Kidney capillary endothelial cell (primary cell): Measurements from ENCODE around the gene AMN.
"Not testable (repeated sequence)": the region's sequence is repeated elsewhere in the genome, so short reads cannot be mapped to it uniquely, and the experiment has no call there.

Experiments used
- DNase-seq: peaks from one replicate; pipeline ENCODE4 v3.0.0-alpha.2; 2018; ENCODE audit warnings: low spot score

AMN gene

GRCh38 chr14:102913341-102914211 is 8.9 kb upstream of the AMN start:
- no peak for DNase-seq

- DNase-seq: no peak
These were observed 7.8 kb upstream of the AMN start for GRCh38 chr14:102914474-102915291.

GRCh38 chr14:102915292-102916110 is 7.0 kb upstream of the AMN start:
- no peak for DNase-seq

- no peak for DNase-seq
These were observed 6.0 kb upstream of the AMN start for GRCh38 chr14:102916347-102917055.

GRCh38 chr14:102917056-102917385 is 5.4 kb upstream of the AMN start:
- no peak for DNase-seq

- DNase-seq: no peak
These were observed 4.8 kb upstream of the AMN start for GRCh38 chr14:102917469-102918211.

- DNase-seq: no peak
These were observed 4.0 kb upstream of the AMN start for GRCh38 chr14:102918438-102918837.

- no peak for DNase-seq
These were observed 2.0 kb upstream of the AMN start for GRCh38 chr14:102920273-102920997.

- DNase-seq: no peak
These were observed 1.5 kb upstream of the AMN start for GRCh38 chr14:102920998-102921304.

- DNase-seq: no peak
These were observed 900 bp downstream of the AMN start for GRCh38 chr14:102923201-102923924.

GRCh38 chr14:102923925-102924486 is 1.5 kb downstream of the AMN start:
- DNase-seq: no peak

GRCh38 chr14:102924632-102925588 is 2.4 kb downstream of the AMN start:
- DNase-seq: no peak

GRCh38 chr14:102925646-102926045 is 3.2 kb downstream of the AMN start:
- DNase-seq: no peak

- DNase-seq: no peak
These were observed 3.6 kb downstream of the AMN start for GRCh38 chr14:102926104-102926503.

- DNase-seq: not testable (repeated sequence)
These were observed 4.4 kb downstream of the AMN start for GRCh38 chr14:102926840-102927239.

- no peak for DNase-seq
These were observed 4.9 kb downstream of the AMN start for GRCh38 chr14:102927346-102927877.

GRCh38 chr14:102927878-102928411 is 5.5 kb downstream of the AMN start:
- no peak for DNase-seq
